ENCODE data around the gene CSMD2. TPM values are rescaled to one million over a fixed set of nuclear protein-coding genes. Genes with fewer than 3 reads are reported as not detected.

CSMD2 gene
- total RNA-seq, 2 experiments from 2014 or later, result not detected

GRCh38 chr1:33962061-33962460, 203.0 kb downstream of the CSMD2 start:
- intact Hi-C loops (cut with micrococcal nuclease; ENCODE audit: unreplicated experiment), result no loop called here
- no TSS peak for BruUV-seq (replicated peaks)

DNA sequence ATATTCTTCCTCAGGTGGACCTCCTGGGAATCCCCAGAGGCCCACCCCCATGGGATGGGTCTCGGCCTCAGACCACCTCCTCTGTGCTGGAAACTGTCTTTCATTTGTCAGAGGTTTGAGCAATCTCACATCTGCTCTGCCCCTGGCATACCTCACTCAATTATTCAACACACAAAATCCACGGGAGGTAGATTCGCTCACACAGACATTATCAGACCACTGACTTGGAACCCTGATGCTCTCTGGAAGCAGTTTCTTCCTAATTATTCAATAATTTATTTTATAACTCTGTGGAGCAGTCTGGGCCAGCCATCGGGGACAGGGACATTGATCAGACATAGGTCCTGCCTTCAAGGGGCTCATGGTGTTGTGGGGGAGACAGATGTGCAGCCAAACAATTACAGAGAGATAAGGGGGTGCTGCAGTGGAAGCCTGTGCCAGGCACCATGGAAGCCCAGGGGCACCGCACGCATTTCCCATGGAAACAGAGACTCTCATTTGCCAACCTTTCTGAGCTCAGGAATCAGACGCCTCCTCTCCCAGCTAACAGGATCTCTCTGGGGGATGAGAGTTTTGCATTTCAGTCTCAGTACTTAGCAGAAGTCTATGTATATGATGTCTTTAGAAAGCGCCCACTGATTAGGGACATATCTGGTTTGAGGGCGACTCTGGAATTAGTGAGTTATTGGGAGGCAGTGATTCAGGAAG, 204.7 kb downstream of the CSMD2 start:
- POLR2A ChIA-PET, result no interaction called here
- TF ChIP-seq CTCF (conservative IDR thresholded peaks at IDR 0.05; ENCODE audit: low read length) (no peak), EZH2phosphoT487 (IDR thresholded peaks at IDR 0.05; ENCODE audit: borderline replicate concordance, low read depth, low read length) (no peak)
- intact Hi-C loops (cut with micrococcal nuclease; ENCODE audit: unreplicated experiment), result no loop called here

More at GRCh38 chr1:33962061-33962460, 203.0 kb downstream of the CSMD2 start:
- Histone ChIP-seq H2AFZ (ENCODE audit: low read length) (no peak overlapping the region), H3K9me2 (ENCODE audit: insufficient read depth, low read length) (no peaks in the 10 kb centered on the region), H3K4me3 (ENCODE audit: low read depth, low read length, poor library complexity, severe bottlenecking) (no peak overlapping the region), H3K36me3 (ENCODE audit: insufficient read depth, low read length) (no peaks in the 10 kb centered on the region), H3K4me2 (ENCODE audit: low read length) (no peak overlapping the region), H4K20me1 (ENCODE audit: insufficient read depth, low read length) (no peaks in the 10 kb centered on the region), H3K4me1 (ENCODE audit: insufficient read depth, low read length, poor library complexity, severe bottlenecking) (no peaks in the 10 kb centered on the region), H3K79me2 (ENCODE audit: insufficient read depth, low read depth, low read length) (no peaks in the 10 kb centered on the region), H3K9me3 (ENCODE audit: low read length) (no peaks in the 10 kb centered on the region), H3K27ac (ENCODE audit: low read depth, low read length, poor library complexity, severe bottlenecking) (no peak overlapping the region)
- TF ChIP-seq EZH2phosphoT487 (IDR thresholded peaks at IDR 0.05; ENCODE audit: borderline replicate concordance, low read depth, low read length) (no peak), CTCF (conservative IDR thresholded peaks at IDR 0.05; ENCODE audit: low read length) (no peak)
- no peak for DNase-seq (ENCODE audit: low spot score)
- ChIA-PET POLR2A (no interaction called here), CTCF (ENCODE audit: unreplicated experiment) (no interaction called here)

DNA sequence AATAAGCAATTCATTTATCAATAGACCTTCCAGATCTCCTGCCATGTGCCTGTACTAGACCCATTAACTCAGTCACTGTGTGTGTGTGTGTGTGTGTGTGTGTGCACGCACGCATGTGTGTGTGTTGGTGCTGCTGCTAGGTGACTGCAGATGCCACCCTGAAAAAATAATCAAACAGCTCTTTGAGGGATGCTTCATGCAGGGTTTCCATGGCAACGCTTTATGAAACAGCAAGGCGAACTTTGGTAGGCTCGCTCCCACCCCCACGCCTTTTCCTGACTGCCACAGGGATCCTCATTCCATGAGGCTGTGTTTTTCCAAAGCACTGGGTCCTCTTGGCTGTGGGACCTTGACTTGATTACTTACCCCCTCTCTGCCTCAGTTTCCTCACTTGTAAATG, 207.2 kb downstream of the CSMD2 start:
- TF ChIP-seq CTCF (conservative IDR thresholded peaks at IDR 0.05; ENCODE audit: low read length) (no peak), EZH2phosphoT487 (IDR thresholded peaks at IDR 0.05; ENCODE audit: borderline replicate concordance, low read depth, low read length) (no peak)
- intact Hi-C loops (cut with micrococcal nuclease; ENCODE audit: unreplicated experiment), result no loop called here
- POLR2A ChIA-PET, result interaction anchor here (1.0 kb wide), 1 partner anchor 18 kb away, joined by 3 read pairs; no protein-coding TSS in a partner anchor

More for the DNA sequence above, 204.7 kb downstream of the CSMD2 start:
- BruUV-seq (replicated peaks), result no TSS peak
- no peaks in the 10 kb centered on the region for H3K9me3 ChIP-seq (ENCODE audit: low read length)
- no peaks in the 10 kb centered on the region for H3K36me3 ChIP-seq (ENCODE audit: insufficient read depth, low read length)
- H4K20me1 ChIP-seq (ENCODE audit: insufficient read depth, low read length), result no peaks in the 10 kb centered on the region
- CTCF ChIA-PET (ENCODE audit: unreplicated experiment), result no interaction called here
- H3K4me2 ChIP-seq (ENCODE audit: low read length), result no peak overlapping the region
- H3K27ac ChIP-seq (ENCODE audit: low read depth, low read length, poor library complexity, severe bottlenecking), result no peak overlapping the region
- H2AFZ ChIP-seq (ENCODE audit: low read length), result no peak overlapping the region
- H3K4me3 ChIP-seq (ENCODE audit: low read depth, low read length, poor library complexity, severe bottlenecking), result no peak overlapping the region
- no peaks in the 10 kb centered on the region for H3K79me2 ChIP-seq (ENCODE audit: insufficient read depth, low read depth, low read length)
- no peaks in the 10 kb centered on the region for H3K4me1 ChIP-seq (ENCODE audit: insufficient read depth, low read length, poor library complexity, severe bottlenecking)
- H3K9me2 ChIP-seq (ENCODE audit: insufficient read depth, low read length), result no peaks in the 10 kb centered on the region
- DNase-seq (ENCODE audit: low spot score), result no peak

More for the DNA sequence above, 207.2 kb downstream of the CSMD2 start:
- Histone ChIP-seq H3K36me3 (ENCODE audit: insufficient read depth, low read length) (no peaks in the 10 kb centered on the region), H3K79me2 (ENCODE audit: insufficient read depth, low read depth, low read length) (no peaks in the 10 kb centered on the region), H3K9me3 (ENCODE audit: low read length) (no peaks in the 10 kb centered on the region), H3K9me2 (ENCODE audit: insufficient read depth, low read length) (no peaks in the 10 kb centered on the region), H2AFZ (ENCODE audit: low read length) (no peak overlapping the region), H4K20me1 (ENCODE audit: insufficient read depth, low read length) (no peaks in the 10 kb centered on the region), H3K4me2 (ENCODE audit: low read length) (no peak overlapping the region), H3K27ac (ENCODE audit: low read depth, low read length, poor library complexity, severe bottlenecking) (no peak overlapping the region), H3K4me1 (ENCODE audit: insufficient read depth, low read length, poor library complexity, severe bottlenecking) (no peaks in the 10 kb centered on the region), H3K4me3 (ENCODE audit: low read depth, low read length, poor library complexity, severe bottlenecking) (no peak overlapping the region)
- BruUV-seq (replicated peaks), result no TSS peak
- CTCF ChIA-PET (ENCODE audit: unreplicated experiment), result no interaction called here
- no peak for DNase-seq (ENCODE audit: low spot score)
